H7 (cell line): ENCODE measurements around the gene SERGEF. TPM values are rescaled to one million over a fixed set of nuclear protein-coding genes. Genes with fewer than 3 reads are reported as not detected.

Experiments
- DNase-seq: peaks from one replicate; pipeline ENCODE4 v3.0.0; 2012
- H3K27me3 ChIP-seq: 2 replicates; pipeline ENCODE4 v1.6.0; 2011; ENCODE audit warnings: mild to moderate bottlenecking, low read length; ENCODE audit not compliant: control insufficient read depth, insufficient read depth
- H3K36me3 ChIP-seq: replicated peaks from 2 replicates; pipeline ENCODE4 v1.5.1; 2011; ENCODE audit warnings: low read length; ENCODE audit not compliant: control insufficient read depth, insufficient read depth
- H3K4me3 ChIP-seq: 2 replicates; pipeline ENCODE4 v1.5.1; 2011; ENCODE audit warnings: low read depth, mild to moderate bottlenecking, control low read depth, low read length, moderate library complexity; ENCODE audit not compliant: insufficient read depth
- total RNA-seq: library from RNA; depleted of rRNA; stranded (reverse); fragments of >200 nt; shearing (Covaris generic); gene quantifications from 2 replicates; pipeline ENCODE4 v1.2.3, GENCODE V29; 2014

SERGEF gene
- total RNA-seq, 1 experiment from 2014 or later, result 16.5 TPM

DNA sequence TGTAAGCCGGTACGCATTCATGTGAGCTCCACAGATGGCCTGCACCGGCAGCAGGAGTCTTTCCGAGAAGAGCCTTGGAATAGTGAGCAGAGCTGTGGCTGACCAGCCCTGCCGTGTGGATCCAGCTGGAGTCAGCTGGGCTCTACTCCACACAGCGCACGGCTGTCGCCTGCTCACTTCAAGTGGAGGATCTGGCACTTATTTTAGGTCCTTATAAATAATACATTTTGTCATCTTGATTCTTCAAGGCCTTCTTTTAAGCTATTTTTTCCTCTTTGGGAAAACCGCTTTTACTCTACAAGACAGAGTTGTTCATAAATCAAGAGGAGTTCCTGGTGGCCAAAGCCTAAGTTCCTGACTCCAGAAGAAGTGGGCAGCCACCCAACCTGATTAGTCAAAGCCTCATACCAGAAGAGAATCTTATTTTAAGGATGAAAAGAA, 184.5 kb downstream of the SERGEF start:
- DNase-seq, result no peak
- H3K4me3 ChIP-seq, result no peak overlapping the region
- no peaks in the 10 kb centered on the region for H3K36me3 ChIP-seq
- no peaks in the 10 kb centered on the region for H3K27me3 ChIP-seq

DNA sequence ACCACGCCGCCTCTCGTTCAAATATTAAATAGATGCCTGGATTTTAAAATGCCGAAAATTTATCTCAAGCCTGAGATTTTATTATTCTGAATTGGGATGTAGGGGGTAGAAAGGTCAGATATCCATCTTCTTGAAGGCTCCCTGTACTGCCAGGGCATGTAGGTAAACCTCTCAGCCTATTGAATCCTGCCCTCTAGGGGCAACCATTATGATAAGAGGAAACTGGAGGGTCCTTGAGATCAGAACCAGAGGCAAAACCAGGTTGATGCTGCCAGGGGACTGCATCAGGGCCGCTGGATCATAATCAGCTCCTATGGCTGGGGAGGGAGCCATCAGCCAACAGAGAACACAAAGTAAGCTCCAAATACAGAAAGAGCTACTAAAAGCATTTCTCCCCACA, 185.8 kb downstream of the SERGEF start:
- DNase-seq, result peak; percentile 67

DNA sequence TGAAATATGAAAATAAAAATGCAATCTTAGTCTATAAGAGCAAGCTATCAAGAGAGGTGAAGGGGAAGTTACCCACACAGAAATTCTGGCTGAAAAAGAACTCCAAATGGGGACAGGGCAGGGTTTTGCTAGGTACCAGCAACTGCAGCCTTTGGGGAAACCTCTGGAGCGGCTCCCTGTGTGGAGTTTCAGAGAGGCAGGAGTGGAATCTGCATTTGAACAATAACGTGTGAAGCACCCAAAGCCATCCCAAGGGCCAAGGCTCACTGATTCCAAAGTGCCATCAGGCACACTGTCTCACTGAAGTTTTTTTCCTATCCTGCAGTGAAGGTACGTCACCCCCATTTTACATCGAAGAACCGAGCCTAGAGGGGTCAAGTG, 190.5 kb downstream of the SERGEF start:
- Histone ChIP-seq H3K4me3 (no peak overlapping the region), H3K27me3 (no peaks in the 10 kb centered on the region), H3K36me3 (no peaks in the 10 kb centered on the region)
- peak; percentile 40 for DNase-seq

More for the DNA sequence above, 185.8 kb downstream of the SERGEF start:
- no peaks in the 10 kb centered on the region for H3K27me3 ChIP-seq
- H3K36me3 ChIP-seq, result no peaks in the 10 kb centered on the region
- H3K4me3 ChIP-seq, result no peak overlapping the region

DNA sequence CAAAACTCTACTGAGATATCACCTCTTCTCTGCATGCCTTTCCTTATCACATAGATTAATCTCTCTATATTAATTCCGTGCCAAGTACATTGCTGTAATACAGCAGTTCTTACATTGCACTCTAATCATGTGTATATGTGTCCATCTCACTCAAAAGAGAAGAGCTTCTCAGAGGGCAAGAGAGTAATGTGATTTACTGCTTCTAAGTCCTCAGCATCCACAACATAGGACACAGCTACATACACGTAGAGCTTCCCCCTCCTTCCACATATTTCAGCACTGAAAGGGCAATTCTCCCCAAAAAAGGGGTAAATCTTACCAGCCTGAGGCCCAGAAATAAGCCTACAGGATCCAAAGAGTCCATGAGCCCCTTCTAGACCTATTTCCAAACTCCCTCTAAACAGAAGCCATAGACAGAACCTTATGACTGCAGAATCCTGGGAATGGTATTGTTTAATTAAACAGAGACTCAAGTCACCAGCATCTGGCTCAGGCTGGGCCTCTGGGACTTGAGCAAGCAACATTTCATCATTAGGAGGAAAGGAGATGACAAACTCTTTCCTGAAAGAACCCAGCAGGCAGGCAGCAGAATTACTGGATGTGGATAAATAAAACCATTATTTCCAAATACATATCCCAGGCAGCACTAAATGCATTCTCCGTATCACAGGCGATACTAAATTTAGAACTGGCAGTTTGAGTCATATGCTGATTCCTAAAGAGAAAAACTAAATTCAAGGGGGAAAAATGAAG, 191.0 kb downstream of the SERGEF start:
- H3K36me3 ChIP-seq, result no peaks in the 10 kb centered on the region
- no peaks in the 10 kb centered on the region for H3K27me3 ChIP-seq
- DNase-seq, result no peak
- H3K4me3 ChIP-seq, result no peak overlapping the region

DNA sequence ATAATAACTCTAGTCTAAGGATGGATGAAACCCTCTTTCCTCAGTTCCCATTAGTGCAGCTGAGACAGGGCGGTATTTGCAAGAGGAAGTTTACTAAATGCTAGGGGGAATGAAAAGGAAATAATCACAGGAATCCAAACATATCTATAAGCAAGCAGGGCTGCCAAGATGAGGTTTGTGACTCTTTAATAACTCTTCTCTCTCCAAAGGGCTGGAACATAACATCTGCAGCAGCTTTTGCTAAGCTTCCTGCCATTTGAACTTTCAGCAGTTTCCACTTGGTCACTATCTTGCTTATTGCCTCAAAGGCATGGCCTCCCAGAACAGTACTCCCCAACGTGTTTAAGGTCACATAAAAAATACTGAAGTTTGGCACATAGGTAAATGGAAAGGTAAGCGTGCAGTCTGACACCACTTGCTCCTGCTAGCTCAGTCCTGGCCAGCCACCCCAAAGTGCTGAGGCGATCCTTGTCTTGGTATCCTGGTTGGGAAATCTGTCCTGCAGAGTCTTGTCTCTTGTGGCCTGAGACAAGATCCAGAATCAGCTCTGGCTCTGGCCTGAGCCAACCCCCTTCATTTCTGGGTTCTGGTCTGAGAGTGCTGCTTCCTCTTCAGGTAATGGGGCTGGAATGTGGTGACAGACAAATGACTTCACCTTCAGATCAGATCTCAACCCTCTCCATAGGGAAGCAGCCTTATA, 196.5 kb downstream of the SERGEF start:
- Histone ChIP-seq H3K4me3 (no peak overlapping the region), H3K27me3 (no peaks in the 10 kb centered on the region), H3K36me3 (no peaks in the 10 kb centered on the region)
- DNase-seq, result no peak

DNA sequence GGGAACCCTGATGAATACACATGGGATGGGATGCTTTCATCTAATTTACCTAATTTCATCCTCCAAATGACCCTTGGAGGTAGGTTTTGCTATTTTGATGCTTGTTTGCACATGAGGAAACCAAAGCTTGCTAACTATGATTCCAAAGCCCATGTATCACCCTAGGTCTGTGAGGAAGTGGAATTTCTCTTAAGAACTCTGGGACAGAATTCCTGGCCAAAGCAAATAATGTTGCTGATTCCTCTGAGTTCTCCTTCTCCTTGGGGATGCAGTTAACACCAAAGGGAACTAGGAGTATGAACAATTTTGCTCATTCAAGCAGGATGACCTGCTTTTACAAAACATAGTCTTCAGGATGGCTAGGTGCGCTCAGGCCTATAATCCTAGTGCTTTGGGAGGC, 198.3 kb downstream of the SERGEF start:
- DNase-seq, result no peak
- Histone ChIP-seq H3K4me3 (no peak overlapping the region), H3K36me3 (no peaks in the 10 kb centered on the region), H3K27me3 (no peaks in the 10 kb centered on the region)

DNA sequence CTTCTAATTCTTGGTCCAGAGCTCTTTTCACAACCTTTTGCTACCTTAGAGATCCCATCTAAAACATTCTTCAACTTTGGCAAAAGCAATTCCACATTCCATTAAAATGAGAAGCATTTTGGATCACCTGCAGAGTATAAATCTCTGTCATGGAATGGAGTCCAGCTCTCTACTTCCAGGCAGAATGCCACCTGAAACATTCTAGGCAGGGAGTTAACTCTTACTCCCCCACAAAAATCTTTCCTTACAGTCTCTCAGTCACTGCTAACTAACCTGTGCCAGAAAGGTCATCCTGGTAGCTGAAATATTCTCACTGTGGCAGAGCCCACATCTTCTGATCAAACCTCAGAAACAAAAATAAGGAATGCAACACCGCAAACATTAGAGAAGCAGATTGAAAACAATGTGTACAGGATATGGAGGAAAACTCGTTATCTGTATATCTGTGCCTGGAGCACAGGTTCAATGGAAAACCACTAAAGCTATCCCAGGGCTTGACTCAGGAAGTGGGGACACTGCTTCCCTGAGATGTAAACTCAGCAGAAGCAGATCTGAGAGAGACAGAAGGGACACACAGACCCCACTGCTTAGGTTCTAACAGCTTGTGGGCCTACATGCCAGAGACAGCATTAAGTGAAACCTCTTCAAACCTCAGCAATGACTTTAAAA, 199.3 kb downstream of the SERGEF start:
- H3K36me3 ChIP-seq, result no peaks in the 10 kb centered on the region
- no peak for DNase-seq
- H3K4me3 ChIP-seq, result no peak overlapping the region
- no peaks in the 10 kb centered on the region for H3K27me3 ChIP-seq

DNA sequence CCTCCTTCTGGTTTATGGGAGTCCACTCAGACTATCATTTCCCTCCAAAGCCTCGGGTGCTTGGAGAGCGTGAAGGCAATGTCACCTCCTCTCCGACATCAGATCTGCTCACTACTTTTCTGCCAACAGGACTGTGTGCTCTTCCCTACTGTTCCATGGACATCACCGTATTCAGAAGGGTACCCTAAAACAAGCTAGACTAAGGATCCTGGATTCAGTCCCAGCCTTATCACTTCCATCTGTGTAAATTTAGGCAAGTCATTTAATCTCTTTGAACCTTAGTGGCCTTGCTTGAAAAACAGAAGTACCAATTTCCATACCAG, 200.0 kb downstream of the SERGEF start:
- Histone ChIP-seq H3K36me3 (no peaks in the 10 kb centered on the region), H3K27me3 (no peaks in the 10 kb centered on the region), H3K4me3 (no peak overlapping the region)
- no peak for DNase-seq

DNA sequence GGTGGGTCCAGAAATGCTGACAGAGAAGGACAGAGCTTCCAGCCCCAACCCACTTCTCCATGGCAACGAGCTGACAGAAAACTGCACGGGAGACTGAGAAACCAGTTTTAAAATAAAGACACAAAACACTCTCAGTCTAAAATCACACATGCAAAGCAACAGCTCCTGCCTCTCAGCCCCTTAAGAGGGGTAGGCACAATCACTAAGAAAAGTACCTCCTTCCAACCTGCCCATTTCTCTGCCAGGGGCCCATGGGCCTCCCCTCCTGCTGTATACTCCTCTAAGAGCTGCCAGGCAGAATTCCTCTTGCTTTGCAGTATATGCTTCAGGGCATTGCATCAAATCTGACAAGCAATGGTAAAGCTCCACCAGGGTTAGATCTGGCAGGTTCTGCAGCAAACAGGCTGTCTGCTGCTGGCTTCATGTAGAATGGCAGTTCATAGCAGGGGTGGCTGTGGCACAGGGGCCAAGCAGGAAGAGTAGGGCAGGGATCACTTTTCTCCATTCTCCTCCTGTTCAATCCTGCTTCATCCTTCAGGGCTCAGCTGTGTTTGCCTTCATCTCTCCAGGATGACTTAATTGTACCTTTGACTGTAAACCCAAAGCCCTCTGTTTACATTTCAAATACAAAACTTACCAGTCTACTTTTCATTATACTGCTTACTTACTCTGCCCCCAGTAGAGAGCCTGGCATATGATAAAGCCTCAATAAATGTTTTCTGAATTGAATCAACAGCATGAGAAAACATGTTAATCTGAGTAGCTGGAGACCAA, 200.6 kb downstream of the SERGEF start:
- no peaks in the 10 kb centered on the region for H3K27me3 ChIP-seq
- DNase-seq, result no peak

DNA sequence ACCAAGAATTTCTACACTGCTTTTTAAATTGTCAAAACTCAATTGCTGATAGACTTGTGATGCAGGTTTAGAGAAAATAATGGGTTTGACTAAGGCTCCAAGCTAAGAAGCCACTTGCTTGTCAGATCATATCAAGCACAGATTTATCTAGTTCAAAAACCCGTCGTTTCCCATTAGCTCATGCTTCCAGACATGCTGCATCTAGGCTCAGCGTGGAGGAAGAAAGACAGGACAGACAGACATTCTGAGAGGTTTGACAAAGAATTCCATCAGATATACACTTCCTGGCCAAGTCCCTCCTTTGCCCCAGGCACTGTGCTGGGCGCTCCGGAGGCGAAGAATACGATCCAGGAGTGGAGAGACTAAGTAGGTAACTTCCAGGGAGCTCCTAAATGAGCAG, 201.5 kb downstream of the SERGEF start:
- H3K27me3 ChIP-seq, result no peaks in the 10 kb centered on the region
- DNase-seq, result no peak
- no peak overlapping the region for H3K4me3 ChIP-seq
- H3K36me3 ChIP-seq, result no peaks in the 10 kb centered on the region

More for the DNA sequence above, 200.6 kb downstream of the SERGEF start:
- no peaks in the 10 kb centered on the region for H3K36me3 ChIP-seq
- no peak overlapping the region for H3K4me3 ChIP-seq

DNA sequence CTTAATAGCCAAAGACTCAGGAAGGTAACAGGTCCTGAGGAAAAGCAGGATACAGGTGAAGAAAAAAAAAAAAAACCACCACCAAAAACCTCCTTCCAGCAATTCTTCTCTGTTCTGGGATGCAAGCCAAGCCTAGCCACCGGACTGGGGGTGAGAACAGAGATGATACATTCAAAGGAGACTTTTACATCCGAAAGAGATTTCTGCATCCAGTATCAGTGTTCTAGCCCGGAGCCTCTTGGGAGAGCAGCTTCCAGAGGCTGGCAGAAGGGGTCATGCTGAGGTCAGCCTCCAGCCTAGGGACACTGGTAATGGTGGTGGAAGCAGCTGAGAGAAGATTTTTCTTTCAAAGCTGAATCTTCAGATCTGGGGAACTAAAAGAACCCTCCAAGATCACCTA, 202.1 kb downstream of the SERGEF start:
- Histone ChIP-seq H3K36me3 (no peaks in the 10 kb centered on the region), H3K4me3 (no peak overlapping the region), H3K27me3 (no peaks in the 10 kb centered on the region)
- DNase-seq, result no peak

DNA sequence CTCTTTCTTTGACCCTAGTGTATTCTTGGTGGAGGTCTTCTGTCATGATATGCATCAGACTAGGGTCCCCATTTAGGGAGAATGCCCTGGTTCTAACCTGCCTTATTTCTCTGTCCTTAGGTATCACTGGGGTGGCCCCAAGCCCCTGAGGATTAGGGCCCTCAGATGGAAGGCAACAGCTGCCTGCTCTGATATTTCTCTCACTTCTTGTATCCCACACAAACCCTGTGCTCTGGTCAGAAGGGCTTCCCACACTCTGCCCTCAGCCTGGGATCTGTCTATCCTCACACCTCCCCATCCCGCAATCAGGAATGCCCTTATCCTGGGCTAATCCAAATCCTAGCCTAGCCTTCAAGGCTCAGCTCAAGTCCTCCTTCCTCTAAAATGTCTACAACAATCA, 202.8 kb downstream of the SERGEF start:
- no peak for DNase-seq
- Histone ChIP-seq H3K36me3 (no peaks in the 10 kb centered on the region), H3K27me3 (no peaks in the 10 kb centered on the region), H3K4me3 (no peak overlapping the region)

DNA sequence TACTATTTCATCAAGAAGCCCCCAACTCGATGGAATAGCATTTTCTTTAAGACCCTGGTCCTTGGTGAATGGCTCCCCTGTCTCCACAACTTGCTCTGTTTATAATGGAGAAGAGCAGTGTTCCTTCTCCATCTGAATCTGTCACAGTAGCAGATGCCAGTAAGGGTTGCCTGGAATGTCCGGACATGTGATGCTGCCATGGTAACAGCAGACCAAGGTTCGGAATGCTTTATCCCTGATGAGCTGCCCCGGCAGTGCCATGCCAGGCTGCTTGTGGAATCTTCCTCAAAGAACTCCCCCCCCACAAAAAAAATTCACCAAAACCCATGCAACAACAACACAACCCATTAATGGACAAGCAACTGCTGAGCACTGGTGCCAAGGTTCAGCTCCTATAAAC, 205.8 kb downstream of the SERGEF start:
- Histone ChIP-seq H3K36me3 (no peaks in the 10 kb centered on the region), H3K4me3 (no peak overlapping the region), H3K27me3 (no peaks in the 10 kb centered on the region)
- no peak for DNase-seq

DNA sequence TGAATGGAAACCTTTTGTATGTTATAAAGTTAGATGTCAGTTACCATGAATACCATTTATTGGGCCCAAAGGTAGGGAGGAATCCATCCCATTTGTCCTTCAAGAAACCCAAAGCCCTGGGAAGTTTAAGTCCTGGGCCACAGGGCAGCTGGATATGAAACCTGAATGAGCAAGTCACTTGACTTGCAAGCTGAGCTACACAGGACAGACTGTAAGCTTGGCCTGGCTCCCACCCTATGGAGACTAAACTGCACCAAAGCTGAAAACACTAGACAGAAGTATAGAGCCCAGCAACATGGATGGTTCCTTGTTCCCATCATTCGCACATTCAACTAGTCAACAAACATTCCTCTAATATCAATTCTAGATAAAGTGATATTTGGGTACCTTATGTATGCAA, 207.0 kb downstream of the SERGEF start:
- Histone ChIP-seq H3K27me3 (no peaks in the 10 kb centered on the region), H3K4me3 (no peak overlapping the region), H3K36me3 (no peaks in the 10 kb centered on the region)
- no peak for DNase-seq
